ENCODE data around the gene MOCS1.

Gene MOCS1

DNA sequence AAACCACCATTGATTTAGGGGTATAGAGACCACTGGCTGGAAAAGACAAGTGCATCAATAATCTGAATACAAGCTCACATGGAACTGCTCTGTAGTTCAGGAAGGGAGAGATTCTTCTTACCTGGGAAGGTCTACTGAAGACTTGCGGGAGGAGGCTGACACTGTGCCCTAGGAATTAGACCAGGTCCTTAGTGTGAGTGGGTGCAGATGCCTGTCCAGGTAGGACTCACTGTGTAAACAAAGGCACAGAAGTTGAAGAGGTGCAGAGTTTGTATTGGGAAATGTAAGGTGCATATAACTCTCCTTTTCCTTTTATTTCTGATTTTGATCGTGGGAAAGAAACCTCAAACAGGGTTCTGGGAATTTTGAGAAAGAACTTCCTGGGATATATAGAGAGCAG lies 75.2 kb downstream of the MOCS1 start:
- Histone ChIP-seq H2BK5ac (ENCODE audit: low read depth, low read length, poor library complexity, severe bottlenecking) (no peak overlapping the region), H4K91ac (ENCODE audit: low read length) (no peak overlapping the region), H2BK12ac (ENCODE audit: low read length in 2 of 2) (no peak overlapping the region), H3K4me2 (ENCODE audit: low read length, poor library complexity, severe bottlenecking) (no peak overlapping the region), H4K8ac (ENCODE audit: low read length) (no peak overlapping the region), H3K9me3 (ENCODE audit: control insufficient read depth, low read length) (no peaks in the 10 kb centered on the region), H3K36me3 (ENCODE audit: control insufficient read depth in 1 of 2, insufficient read depth in 2 of 2, low read depth in 1 of 2, low read length in 2 of 2) (peaks cover 31% of the 10 kb centered on the region in 2 experiments), H3K18ac (ENCODE audit: low read depth in 1 of 2, low read length in 2 of 2) (no peak overlapping the region), H3K27ac (ENCODE audit: low read length, poor library complexity, severe bottlenecking) (no peak overlapping the region), H3K4me1 (ENCODE audit: control insufficient read depth, insufficient read depth, low read depth, low read length) (peaks cover 8% of the 10 kb centered on the region), H2BK15ac (ENCODE audit: low read depth, poor library complexity, severe bottlenecking) (no peak overlapping the region), H3K27me3 (ENCODE audit: control insufficient read depth in 1 of 2, insufficient read depth in 1 of 2, low read length in 2 of 2) (no peaks in the 10 kb centered on the region), H2BK120ac (ENCODE audit: low read depth, low read length) (no peak overlapping the region), H2AK5ac (ENCODE audit: low read length, severe bottlenecking) (no peak overlapping the region), H2AFZ (ENCODE audit: low read depth, low read length) (no peak overlapping the region), H3K23ac (ENCODE audit: low read length in 2 of 2) (no peak overlapping the region), H3K14ac (ENCODE audit: low read length in 2 of 2) (no peak overlapping the region), H3K9ac (ENCODE audit: low read length) (no peak overlapping the region), H3K4me3 (ENCODE audit: insufficient read depth in 1 of 2, low read depth in 1 of 2, low read length in 2 of 2) (no peak overlapping the region), H3K4ac (ENCODE audit: low read depth in 1 of 2, low read length in 2 of 2) (no peak overlapping the region), H3K79me1 (replicated peaks; ENCODE audit: low read length, poor library complexity, severe bottlenecking) (no peaks in the 10 kb centered on the region)
- WGBS = 97% methylated on average over 2 of the region's 2 CpGs
- no peak for DNase-seq

DNA sequence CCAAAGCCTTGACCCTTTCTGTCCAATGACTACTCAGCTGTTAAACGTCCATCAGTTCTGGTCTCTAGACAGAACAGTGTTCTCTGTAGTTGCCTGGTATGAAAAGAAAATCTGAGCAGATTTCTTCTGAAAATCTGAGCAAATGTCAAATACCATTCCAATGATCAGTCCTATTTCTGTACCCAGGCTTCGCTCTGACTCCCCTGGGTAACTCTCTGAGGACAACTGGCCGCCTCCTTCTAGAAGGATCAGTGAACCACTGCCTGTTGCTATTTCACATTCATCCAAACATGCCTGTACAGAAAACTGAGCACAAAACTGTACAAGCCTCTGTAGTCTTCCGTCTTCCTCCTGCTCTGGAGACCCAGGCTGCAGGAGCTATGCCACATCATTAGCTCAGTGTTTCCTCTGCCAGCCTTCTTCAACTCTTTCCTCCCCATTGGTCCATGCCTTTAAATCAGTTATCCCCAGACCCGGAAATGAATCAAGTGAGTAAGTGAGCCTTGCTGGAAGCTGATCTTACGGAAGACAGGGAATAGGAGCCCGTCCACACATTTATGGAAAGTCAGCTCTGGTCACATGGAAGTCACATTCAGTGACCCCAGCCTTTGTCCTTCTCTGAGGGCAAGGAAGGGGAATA lies 78.8 kb downstream of the MOCS1 start:
- no peak overlapping the region for H2BK15ac ChIP-seq (ENCODE audit: low read depth, poor library complexity, severe bottlenecking)
- H3K9me3 ChIP-seq (ENCODE audit: control insufficient read depth, low read length) = no peaks in the 10 kb centered on the region

More for the DNA sequence above, 78.8 kb downstream of the MOCS1 start:
- Histone ChIP-seq H3K4me2 (ENCODE audit: low read length, poor library complexity, severe bottlenecking) (no peak overlapping the region), H3K14ac (ENCODE audit: low read length in 2 of 2) (no peak overlapping the region), H3K4me3 (ENCODE audit: insufficient read depth in 1 of 2, low read depth in 1 of 2, low read length in 2 of 2) (no peak overlapping the region), H2AFZ (ENCODE audit: low read depth, low read length) (no peak overlapping the region), H2AK5ac (ENCODE audit: low read length, severe bottlenecking) (peak overlapping the region; percentile 15), H3K9ac (ENCODE audit: low read length) (no peak overlapping the region), H2BK5ac (ENCODE audit: low read depth, low read length, poor library complexity, severe bottlenecking) (no peak overlapping the region), H4K91ac (ENCODE audit: low read length) (no peak overlapping the region), H3K23ac (ENCODE audit: low read length in 2 of 2) (no peak overlapping the region), H2BK120ac (ENCODE audit: low read depth, low read length) (no peak overlapping the region), H2BK12ac (ENCODE audit: low read length in 2 of 2) (peak overlapping the region in 1 of 2 experiments; percentile 45), H3K4ac (ENCODE audit: low read depth in 1 of 2, low read length in 2 of 2) (no peak overlapping the region), H3K36me3 (ENCODE audit: control insufficient read depth in 1 of 2, insufficient read depth in 2 of 2, low read depth in 1 of 2, low read length in 2 of 2) (peaks cover 16 to 17% of the 10 kb centered on the region in 2 experiments), H3K4me1 (ENCODE audit: control insufficient read depth, insufficient read depth, low read depth, low read length) (peaks cover 17% of the 10 kb centered on the region), H3K18ac (ENCODE audit: low read depth in 1 of 2, low read length in 2 of 2) (peak overlapping the region in 1 of 2 experiments; percentile 61), H4K8ac (ENCODE audit: low read length) (no peak overlapping the region), H3K79me1 (replicated peaks; ENCODE audit: low read length, poor library complexity, severe bottlenecking) (peaks cover 6% of the 10 kb centered on the region), H3K27me3 (ENCODE audit: control insufficient read depth in 1 of 2, insufficient read depth in 1 of 2, low read length in 2 of 2) (no peaks in the 10 kb centered on the region), H3K27ac (ENCODE audit: low read length, poor library complexity, severe bottlenecking) (peak overlapping the region; percentile 30)
- DNase-seq = peak; percentile 38
- 84% methylated on average over 7 of the region's 7 CpGs for WGBS
